IMR-90 (cell line): Measurements from ENCODE around the gene PDXK.

Source experiments
- CTCF ChIP-seq: conservative IDR thresholded peaks from 2 replicates; pipeline ENCODE4 v1.5.1; 2012; ENCODE audit warnings: mild to moderate bottlenecking, low read depth, low read length, improper control_type of control experiment
- RFX5 ChIP-seq: IDR thresholded peaks from 2 replicates; pipeline ENCODE4 v1.8.0; 2012; ENCODE audit warnings: low read depth, mild to moderate bottlenecking, low read length, moderate library complexity

- TF ChIP-seq RFX5 (no peak), CTCF (no peak)
Observed at GRCh38 chr21:43786807-43787440, 68.0 kb downstream of the PDXK start.
